ELF-1 (cell line): Measurements from ENCODE around the gene TMEM240.
"Not testable (repeated sequence)": the region's sequence is repeated elsewhere in the genome, so short reads cannot be mapped to it uniquely, and the experiment has no call there.

Source experiments
- DNase-seq: peaks from one replicate; pipeline ENCODE4 v3.0.0-alpha.2; 2016; ENCODE audit warnings: low read depth, low spot score

Gene TMEM240

DNA sequence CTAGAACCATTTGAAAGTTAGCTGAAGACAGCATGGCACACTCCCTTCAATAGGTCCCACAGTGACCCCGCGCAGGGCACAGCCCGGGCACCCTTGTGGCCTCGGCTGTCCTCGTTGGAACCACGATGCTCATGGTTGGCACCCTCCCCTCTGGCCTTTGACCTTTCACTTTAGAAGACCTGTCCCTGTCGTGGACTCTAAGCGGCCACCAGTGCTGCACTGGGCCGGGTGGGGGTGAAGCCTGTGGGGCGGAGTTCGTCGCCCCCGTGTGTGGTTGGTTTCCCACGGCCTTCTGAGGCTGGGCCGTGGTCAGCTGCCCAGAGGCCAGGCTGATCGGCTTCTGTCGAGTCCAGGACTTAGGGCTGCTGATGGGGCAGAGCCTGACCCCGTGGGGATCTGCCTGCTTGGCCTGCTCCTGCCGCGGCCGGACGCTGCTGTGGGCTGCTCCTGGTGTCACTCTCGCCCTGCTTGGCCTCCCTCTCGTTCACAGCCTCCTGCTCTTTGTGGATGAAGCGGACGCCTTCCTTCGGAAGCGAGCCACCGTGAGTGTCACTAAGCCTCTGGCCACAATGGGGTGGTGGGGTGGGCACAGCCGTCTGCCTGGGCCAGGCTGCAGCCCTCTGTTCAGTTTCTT is 15.6 kb downstream of the TMEM240 start:
- not testable (repeated sequence) for DNase-seq

DNA sequence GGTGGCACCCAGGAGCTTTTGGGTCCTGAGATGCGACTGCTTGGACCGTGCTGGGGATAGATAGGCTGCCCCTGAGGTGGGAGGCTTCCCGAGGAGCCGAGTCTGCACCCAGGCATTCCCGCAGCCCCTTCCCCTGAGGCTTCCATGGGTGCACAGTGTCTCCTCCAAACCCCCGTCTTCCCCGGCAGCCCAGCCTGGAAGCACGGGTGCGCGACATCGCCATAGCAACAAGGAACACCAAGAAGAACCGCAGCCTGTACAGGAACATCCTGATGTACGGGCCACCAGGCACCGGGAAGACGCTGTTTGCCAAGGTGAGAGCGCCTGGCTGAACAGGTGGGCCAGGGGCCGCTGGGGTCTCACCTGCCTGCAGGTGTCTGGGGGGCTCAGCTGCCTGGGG is 16.8 kb downstream of the TMEM240 start:
- DNase-seq = not testable (repeated sequence)

DNA sequence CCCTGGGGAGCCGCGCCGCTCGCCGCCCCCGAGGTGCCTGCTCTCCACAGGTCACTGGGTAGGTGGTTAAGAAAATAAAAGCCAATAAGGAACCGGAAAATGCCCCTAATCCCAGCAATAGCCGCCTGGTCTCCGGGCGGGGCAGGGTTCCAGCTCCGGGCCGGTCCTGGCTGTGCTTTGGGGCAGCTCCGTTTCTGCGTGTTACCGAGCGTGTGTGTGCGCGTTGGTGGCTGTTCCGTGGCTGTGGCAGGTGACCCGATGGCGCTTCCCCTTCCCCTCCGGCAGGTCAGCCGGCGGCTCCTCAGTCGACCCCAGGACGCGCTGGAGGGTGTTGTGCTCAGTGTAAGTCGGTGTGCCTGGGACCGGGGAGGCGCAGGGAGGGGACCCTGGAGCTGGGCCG is 17.2 kb downstream of the TMEM240 start:
- not testable (repeated sequence) for DNase-seq

DNA sequence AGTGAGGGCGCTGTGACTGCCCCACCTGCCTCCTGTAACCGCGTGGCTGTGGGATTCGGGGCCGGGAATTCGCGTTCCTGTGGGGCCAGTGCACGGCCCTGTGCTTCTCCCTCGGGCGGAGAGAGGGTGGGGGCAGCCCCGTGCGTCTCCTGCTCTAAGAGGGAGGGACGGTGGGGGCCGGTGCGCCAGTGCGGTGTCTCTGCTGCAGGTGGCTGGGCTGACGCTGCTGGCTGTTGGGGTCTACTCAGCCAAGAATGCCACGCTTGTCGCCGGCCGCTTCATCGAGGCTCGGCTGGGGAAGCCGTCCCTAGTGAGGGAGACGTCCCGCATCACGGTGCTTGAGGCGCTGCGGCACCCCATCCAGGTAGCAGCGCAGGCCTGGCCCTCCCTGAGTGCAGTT is 17.9 kb downstream of the TMEM240 start:
- DNase-seq = not testable (repeated sequence)

DNA sequence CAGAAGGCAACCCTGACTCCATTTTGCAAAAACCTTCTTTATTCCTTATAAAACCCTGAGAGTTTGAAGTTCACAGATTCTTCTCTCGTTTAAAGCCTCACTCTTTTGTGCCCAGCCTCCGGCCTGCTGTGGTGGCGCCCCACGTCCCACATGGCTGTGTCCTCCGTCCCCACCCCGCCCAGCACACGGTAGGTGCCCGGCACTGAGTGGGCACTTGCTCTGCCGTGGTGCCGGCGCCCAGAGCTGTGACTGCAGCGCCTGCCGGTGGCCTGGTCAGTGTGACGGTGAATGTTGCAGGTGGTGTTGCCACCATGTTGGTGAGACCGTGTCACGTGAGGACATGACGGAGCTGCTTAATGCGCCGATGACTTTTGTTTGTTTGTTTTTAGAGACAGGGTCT is 19.1 kb downstream of the TMEM240 start:
- no peak for DNase-seq

DNA sequence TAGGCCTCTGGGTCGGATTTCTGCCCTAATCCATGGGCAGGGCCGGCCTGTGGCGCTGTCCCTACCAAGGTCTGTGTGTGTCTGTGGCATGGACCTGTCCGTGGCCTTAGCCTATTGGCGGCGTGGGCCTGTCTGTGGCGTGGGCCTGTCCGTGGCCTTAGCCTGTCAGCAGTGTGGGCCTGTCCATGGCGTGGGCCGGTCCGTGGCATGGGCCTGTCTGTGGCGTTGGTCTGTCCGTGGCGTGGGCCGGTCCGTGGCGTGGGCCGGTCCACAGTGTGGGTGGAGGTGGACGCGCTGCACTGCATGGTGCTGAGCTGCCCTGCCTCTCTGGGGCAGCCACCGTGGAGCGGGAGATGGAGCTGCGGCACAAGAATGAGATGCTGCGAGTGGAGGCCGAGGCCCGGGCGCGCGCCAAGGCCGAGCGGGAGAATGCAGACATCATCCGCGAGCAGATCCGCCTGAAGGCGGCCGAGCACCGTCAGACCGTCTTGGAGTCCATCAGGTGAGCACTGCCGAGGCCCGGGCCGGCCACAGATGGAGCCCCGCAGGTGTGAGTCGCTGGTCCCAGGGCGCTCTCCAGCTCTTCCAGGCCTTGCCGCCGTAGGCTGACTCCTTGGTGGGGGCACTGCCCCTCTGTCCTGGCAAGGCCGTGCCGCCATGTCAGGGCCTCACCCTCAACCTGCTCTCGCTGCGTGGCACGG is 20.5 kb downstream of the TMEM240 start:
- not testable (repeated sequence) for DNase-seq

DNA sequence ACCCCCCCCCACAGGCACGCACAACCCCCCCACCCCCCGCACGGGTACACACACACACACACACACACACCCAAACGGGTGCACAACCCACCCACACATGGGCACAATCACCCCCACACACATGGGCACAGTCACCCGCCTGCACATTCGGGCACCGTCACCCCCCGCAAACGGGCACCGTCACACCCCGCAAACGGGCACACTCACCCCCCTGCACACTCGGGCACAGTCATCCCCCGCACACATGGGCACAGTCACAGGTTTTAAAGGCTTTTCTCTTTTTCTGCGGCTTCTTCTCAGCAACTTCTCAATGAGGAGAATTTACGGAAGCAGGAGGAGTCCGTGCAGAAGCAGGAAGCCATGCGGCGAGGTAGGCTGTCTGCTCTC is 21.8 kb downstream of the TMEM240 start:
- DNase-seq = not testable (repeated sequence)

DNA sequence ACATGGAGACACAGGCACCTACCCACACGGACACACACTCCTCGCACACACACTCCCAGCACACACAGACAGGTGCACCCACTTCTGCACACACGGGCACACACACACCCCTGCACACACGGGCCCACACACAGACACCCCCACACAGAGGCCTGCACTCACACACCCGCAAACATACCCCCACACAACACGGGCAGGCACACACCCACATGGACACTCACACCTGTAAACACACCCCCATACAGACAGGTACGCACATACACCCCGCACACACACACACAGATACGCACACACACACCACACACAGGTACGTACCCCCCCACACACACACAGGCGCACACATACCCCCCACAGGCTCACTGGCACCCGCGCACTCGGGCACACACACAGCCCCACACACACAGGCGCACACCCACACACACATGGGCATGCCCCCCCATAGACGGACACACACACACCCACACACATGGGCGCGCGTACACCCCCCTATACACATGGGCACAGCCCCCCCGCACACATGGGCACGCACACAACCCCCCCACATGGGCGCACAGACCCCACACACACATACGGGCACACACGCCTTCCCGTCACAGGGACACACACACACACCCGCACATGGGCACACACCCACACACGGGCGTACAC is 22.3 kb downstream of the TMEM240 start:
- DNase-seq = no peak

DNA sequence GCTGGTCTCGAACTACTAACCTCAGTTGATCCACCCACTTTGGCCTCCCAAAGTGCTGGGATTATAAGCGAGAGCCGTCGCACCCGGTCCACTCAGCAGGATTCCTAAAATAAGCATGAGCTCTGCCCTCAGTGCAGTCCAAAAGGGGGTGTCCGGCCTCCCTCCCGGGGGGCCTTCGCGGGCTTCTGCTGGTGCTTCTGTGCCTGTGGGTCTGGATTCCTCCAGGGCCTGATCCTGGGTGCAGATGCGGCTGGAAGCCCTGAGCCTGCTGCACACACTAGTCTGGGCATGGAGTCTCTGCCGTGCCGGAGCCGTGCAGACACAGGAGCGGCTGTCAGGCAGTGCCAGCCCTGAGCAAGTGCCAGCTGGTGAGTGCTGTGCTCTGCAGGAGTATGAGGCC is 23.5 kb downstream of the TMEM240 start:
- not testable (repeated sequence) for DNase-seq

DNA sequence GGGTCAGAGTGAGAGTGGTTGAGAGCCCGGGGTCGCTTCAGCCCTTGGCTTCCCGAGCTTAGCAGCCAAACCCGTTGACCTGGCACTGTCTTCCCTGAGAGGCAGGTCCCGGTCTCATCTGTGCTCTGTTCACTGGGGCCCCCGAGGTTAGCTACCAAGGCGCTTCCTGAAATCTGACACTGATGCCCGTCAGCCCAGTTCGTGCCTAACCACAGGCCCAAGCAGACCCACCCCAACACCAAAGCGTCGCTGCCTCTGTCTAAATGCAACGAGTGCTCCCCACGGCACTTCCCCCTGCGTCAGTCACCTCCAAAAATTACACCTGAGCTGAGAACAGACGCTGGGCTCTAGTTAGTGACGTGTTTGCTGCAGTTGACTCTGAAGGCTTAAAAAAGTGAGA is 26.0 kb downstream of the TMEM240 start:
- DNase-seq = not testable (repeated sequence)

DNA sequence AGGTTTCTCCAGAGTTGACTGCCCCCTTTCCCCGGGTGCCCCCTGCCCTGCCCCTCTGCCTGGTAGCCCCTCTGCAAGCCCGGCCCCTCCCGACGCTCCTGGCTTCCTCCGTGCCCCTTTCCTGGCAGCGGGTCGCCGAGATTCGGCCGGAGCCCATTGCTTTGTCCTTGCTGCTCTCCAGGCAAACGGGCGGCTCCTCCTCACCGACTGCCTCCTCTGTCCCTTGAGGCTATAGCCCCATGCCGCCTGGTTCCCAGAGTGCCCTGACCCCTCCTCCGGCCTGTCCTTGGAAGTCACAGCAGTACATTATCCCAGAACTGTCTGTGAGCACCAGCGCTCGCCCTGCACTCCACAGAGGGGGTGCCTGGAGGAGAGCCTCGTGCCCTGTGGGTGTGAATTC is 26.7 kb downstream of the TMEM240 start:
- DNase-seq = not testable (repeated sequence)

DNA sequence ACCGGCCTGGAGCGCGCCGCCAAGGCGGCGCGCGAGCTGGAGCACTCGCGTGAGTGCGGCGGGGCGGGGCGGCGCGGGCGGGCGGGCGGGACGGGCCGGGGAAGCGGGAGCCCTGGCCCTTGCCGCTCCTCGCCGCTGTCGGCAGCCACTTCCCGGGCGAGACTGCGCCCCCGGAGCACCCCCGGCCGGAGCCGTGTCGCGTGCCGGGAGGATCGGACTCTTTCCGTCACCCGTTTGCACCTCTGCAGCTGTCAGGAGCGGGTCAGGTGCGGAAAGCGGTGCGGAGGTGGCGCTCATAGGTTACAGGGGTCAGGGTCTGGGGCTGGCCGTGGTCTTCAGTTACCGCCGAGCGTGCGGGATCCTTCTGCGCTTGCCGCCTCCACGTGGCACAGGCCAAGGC is 28.0 kb downstream of the TMEM240 start:
- DNase-seq = not testable (repeated sequence)

DNA sequence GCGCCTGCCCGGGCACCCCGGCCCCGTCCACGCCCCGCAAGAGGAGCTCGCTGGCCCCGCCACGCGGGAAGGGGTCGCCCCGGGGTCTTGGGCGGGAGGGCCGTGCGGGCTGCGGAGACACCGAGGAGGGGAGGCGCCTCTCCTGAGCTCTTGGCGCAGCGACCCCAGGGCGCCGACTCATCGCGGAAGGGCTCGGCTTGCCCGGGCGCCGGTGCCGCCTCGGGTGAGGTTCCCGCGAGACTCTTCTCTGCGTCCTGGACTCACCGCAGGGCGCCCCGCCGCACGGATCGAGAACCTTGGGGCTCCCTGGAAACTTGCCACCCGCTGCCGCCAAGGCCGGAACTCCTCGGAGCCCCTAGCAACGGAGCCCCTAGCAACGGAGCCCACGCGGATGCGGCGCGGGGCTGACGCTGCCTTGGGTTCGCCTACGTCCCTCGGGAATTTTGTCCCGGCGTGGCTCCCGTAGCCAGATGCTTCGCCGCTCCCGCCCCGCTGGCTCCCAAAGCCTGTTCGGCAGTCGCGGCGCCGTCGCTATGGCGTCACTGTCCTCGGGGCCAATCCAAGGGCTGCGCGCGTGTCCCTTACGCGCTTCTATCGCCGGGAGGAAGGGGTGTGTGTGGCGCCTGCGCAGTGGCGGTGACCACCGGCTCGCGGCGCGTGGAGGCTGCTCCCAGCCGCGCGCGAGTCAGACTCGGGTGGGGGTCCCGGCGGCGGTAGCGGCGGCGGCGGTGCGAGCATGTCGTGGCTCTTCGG is 28.7 kb downstream of the TMEM240 start, which contains the start of gene ATAD3A:
Gene ATAD3A (plus strand): TSS at position 630 of the 753 bp plus-strand sequence. CDS start 107 bp downstream, at position 737.
- peak; percentile 97 for DNase-seq

DNA sequence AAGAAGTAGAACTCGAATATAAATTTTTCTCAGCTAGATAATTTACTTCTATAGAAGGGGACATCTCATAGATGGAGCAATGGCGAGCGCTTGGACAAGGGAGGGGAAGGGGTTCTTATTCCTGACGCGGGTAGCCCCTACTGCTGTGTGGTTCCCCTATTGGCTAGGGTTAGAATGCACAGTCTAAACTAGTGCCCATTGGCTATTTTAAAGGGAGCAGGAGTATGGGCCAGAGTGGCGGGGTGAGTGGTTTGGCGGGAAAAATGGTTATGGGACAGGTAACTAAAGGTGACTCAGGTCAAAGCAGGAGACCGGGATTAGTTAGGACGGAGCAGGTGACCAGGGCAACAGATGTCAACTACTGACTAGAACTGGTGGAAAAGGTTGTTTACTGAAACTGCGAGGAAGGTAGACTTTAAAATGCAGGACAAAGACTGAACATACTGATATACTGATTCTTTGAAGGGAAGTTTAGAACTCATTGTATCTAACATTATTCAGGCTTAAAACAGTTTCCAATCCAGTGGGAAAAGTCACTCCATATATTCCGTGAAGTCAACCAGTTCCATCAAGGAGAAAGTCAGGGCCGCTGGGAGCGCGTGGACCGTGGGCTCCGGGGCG is 29.4 kb downstream of the TMEM240 start:
- peak; percentile 79 for DNase-seq

DNA sequence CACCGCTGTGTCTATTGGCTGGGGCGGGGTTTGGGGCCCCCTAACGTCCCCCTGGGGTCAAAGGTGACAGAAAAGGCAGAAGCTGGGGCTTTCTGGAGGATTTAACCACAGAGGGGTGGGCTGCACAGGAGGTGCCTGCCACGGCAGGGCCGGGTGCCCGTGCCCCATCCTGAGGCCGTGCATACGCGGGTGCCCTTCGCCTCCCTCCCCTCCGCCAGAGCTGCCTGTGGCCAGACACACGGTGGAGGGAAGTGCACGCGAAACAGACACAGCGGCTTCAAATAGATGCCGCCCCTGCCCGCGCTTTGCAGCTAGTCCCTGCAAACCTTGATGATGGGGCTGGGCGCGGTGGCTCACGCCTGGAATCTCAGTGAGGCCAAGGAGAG is 31.0 kb downstream of the TMEM240 start:
- DNase-seq = not testable (repeated sequence)

DNA sequence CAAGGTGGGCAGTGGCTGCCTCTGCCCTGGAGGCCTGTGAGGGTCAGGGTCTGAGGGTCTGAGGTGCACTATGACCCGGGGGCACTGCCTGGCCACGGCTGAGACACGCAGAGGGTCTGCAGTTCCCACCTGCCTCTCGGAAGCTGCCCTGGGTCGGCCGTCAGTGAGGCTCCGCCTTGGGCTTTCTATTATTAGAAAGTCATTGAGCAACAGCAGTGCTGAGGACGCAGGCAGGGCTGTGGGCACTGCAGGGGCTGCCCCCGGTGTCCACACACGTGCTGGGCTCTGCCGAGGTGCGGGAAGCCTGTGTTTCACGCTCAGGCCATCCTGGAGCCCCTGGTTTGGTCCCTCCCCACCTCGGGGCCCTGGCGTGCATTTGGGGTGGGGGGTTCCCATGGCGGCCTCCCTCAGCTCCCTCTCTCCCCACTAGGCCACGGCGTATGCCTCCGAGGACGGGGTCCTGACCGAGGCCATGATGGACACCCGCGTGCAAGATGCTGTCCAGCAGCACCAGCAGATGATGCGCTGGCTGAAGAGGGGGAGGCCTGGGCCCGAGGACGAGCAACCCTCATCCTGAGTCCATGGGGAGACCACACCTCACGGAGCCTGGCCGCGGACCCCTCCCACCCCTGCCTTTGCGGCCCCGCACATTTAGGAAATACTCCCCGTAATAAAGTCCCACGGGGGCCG is 31.5 kb downstream of the TMEM240 start:
- not testable (repeated sequence) for DNase-seq

DNA sequence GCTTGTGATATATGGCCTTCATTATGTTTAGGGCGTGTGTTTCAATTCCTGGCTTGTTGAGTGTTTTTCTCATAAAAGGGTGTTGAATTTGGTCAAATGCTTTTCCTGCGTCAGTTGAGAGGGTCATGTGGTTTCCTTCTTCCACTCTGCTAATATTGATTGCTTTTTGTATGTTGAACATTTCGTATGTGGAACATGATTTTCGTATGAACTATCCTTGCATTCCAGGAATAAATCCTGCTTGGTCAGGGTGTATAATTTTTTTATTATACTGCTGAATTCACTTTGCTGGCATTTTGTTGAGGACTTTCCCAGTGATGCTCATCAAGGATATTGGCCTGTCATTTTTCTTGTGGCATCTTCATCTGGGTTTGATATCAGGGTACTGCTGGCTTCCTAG is 33.1 kb downstream of the TMEM240 start:
- DNase-seq = no peak

DNA sequence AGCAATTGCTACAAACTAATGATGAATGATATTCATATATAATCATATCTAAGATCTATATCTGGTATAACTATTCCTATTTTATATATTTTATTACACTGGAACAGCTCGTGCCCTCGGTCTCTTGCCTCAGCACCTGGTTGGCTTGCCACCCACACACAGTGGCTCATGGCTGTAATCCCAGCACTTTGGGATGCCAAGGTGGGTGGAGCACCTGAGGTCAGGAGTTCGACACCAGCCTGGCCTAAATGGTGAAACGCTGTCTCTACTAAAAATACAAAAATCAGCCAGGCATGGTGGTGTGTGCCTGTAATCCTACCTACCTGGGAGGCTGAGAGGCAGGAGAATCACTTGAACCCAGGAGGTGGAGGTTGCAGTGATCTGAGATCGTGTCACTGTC is 34.6 kb downstream of the TMEM240 start:
- not testable (repeated sequence) for DNase-seq

DNA sequence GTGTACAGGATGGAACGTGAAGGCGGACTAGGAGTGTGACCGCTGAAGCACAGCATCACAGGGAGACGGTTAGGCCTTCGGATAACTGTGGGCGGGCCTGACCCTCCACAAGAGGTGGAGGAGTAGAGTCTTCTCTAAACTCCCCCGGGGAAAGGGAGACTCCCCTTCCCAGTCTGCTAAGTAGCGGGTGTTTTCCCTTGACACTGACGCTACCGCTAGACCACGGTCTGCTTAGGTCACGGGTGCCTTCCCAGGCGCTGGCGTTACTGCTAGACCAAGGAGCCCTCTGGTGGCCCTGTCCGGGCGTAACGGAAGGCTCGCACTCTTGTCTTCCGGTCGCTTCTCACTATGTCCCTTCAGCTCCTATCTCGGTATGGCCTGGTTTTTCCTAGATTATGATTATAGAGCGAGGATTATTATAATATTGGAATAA is 35.0 kb downstream of the TMEM240 start:
- DNase-seq = not testable (repeated sequence)

DNA sequence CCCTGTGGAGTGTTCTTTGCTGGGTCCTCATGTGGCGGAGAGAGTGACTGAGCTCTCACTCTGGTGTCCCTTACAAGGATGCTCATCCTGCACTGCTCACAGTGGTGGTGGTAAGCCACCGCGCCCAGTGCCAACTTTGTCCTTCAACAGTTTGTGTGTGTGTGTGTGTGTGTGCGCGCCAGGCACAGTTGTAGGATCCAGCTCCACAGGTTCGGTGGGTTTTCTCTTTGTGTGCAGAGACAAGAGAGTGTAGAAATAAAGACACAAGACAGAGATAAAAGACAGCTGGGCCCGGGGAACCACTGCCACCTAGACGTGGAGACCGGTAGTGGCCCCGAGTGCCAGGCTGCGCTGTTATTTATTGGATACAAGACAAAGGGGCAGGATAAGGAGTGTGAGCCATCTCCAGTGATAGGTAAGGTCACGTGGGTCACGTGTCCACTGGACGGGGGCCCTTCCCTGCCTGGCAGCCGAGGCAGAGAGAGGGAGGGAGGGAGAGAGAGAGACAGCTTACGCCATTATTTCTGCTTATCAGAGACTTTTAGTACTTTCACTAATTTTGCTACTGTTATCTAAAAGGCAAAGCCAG is 35.6 kb downstream of the TMEM240 start:
- DNase-seq = peak; percentile 94
